HG03064 (cell line): Measurements from ENCODE around the gene CFAP97D2.
"Not testable (repeated sequence)": the region's sequence is repeated elsewhere in the genome, so short reads cannot be mapped to it uniquely, and the experiment has no call there.

ENCODE experiments used
- ATAC-seq: cut with Tn5 transposase; IDR thresholded peaks from one replicate; pipeline ENCODE4 v1.9.1; 2021; ENCODE audit warnings: low read depth; ENCODE audit not compliant: unreplicated experiment

CFAP97D2 gene

GRCh38 chr13:114142640-114143490, 36.2 kb upstream of the CFAP97D2 start:
- ATAC-seq: no peak

DNA sequence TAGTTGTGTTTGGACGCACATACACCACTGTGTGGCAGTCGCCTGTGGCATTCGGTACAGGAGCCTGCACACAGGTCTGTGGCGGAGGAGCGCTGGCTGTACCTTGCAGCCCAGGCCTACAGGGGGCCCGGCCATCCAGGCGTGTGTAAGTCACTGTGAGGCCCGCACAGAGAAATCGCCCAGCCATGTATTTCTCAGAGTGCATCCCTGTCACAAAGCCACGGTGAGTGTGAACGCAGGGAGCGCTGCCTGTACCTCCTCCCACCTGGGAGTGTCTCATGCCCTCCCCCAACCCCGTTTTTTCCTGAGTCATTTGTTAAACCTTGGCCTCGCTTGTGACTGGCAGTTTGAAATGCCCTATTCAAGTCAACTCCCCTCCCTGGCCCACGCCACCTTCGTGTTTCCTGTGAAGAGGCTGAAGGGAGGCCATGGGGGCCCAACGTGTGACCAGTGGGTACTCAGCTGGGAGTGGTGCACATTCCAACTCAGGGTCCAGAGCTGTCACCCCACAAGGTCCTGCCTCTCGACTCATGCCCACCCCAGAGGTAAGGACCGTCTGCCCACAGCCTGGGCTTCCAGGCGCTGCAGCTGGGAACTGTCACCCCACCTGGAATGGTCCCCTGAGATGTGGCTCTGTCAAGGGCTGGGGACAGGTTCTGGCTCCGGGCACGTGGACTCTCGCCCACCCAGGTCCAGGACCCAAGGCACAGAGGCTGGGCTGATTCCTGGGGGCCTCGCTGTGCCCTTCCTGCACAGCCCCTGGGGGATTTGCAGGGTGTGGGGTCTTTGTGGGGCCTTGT, 35.1 kb upstream of the CFAP97D2 start:
- peak; percentile 51 for ATAC-seq

GRCh38 chr13:114144606-114145244, 34.3 kb upstream of the CFAP97D2 start:
- ATAC-seq: no peak

DNA sequence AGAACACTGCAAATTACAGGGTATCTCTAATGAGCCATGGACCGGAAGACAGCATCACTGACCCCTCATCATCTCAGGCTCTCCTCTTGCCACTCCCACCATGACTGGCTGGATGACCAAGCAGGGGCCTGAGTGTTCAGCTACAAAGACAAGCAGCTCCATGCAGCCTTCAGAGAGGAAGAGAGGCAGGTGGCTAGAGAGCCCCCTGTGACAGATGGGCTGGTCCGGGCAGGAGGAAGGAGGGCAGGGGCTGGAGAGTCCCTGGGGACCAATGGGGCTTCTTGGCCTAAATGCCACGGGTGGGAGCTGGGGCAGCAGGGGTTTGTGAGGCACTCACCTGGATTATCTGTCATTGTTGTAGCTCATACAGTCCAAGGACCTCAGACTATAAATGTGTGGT, 33.8 kb upstream of the CFAP97D2 start:
- ATAC-seq: no peak

- ATAC-seq: no peak
Measured at GRCh38 chr13:114145722-114146121, 33.3 kb upstream of the CFAP97D2 start.

- ATAC-seq: no peak
Measured at GRCh38 chr13:114146173-114146572, 32.9 kb upstream of the CFAP97D2 start.

DNA sequence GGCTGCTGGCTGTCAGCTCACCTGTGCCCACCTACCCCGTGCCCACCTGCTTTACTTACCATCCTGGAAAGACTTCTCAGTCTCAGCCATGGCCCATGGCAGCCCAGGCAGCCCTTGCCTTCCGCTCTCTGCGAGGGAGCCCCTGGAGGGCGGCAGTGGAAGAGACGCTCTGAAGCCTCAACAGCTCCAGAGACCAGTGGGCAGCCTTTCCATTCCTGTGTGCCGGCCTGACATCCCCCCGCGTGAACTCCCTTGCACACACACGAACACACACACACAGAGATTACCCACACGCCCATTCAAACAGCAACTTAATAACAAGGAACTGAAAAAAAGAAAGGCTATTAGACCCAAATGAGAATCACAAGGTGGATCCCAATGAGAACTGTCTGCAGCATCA, 32.4 kb upstream of the CFAP97D2 start:
- ATAC-seq: no peak

- ATAC-seq: peak; percentile 21
Measured at GRCh38 chr13:114147803-114148520, 31.1 kb upstream of the CFAP97D2 start.

- ATAC-seq: peak; percentile 80
Measured at GRCh38 chr13:114148521-114148855, 30.6 kb upstream of the CFAP97D2 start.

- not testable (repeated sequence) for ATAC-seq
Measured at GRCh38 chr13:114148886-114149285, 30.2 kb upstream of the CFAP97D2 start.

GRCh38 chr13:114149774-114150740, 29.0 kb upstream of the CFAP97D2 start:
- ATAC-seq: no peak

- ATAC-seq: no peak
Measured at GRCh38 chr13:114151031-114151430, 28.0 kb upstream of the CFAP97D2 start.

GRCh38 chr13:114151565-114152284, 27.3 kb upstream of the CFAP97D2 start:
- no peak for ATAC-seq

- no peak for ATAC-seq
Measured at GRCh38 chr13:114152285-114152645, 26.8 kb upstream of the CFAP97D2 start.

GRCh38 chr13:114152831-114153371, 26.2 kb upstream of the CFAP97D2 start:
- ATAC-seq: no peak

DNA sequence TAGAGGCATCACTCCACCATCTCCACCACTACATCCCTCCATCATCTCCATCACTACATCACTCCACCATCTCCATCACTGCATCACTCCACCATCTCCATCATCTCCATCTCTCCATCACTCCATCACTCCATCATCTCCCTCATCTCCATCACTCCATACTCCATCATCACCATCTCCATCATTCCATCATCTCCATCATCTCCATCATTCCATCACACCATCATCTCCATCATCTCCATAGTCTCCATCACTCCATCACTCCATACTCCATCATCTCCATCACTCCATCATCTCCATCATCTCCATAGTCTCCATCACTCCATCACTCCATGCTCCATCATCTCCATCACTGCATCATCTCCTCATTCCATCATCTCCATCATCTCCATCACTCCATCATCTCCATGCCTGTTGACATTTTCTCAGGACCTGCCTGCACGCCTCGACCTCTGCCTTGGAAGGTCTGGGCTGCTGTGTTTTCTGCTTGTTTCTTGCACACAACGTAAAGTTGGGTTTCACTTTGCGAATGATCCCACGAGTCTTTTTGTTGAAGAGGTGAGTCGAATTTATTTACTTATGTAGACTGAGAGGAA, 25.5 kb upstream of the CFAP97D2 start:
- no peak for ATAC-seq

DNA sequence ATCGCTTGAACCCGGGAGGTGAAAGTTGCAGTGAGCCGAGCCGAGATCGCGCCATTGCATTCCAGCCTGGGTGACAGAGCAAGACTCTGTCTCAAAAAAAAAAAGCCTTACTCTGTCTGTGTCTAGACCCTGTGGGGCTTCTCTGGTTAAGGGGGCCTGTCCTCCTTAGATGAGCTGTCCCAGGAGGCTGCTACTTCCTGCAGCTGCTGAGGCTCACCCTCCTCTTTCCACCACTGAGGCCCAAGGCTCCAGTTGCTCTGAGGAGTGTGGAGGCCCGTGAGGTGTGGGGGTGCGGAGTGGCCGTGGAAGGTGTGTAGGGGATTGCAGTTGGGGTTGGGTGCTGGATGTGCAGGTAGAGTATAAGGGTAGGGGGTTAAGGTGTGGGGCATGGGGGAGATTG, 24.6 kb upstream of the CFAP97D2 start:
- ATAC-seq: no peak

- ATAC-seq: no peak
Measured at GRCh38 chr13:114155320-114155719, 23.7 kb upstream of the CFAP97D2 start.
